HL-60 (cell line): ENCODE data around the gene VPS18.

ENCODE experiments used
- GABPA ChIP-seq: IDR thresholded peaks from 2 replicates; pipeline ENCODE4 v1.6.1; 2012; ENCODE audit warnings: low read depth
- POLR2AphosphoS5 ChIP-seq: IDR thresholded peaks from 2 replicates; pipeline ENCODE4 v1.6.1; 2012; ENCODE audit warnings: low read depth
- SPI1 ChIP-seq: IDR thresholded peaks from 2 replicates; pipeline ENCODE4 v1.6.1; 2012; ENCODE audit warnings: low read depth, mild to moderate bottlenecking, borderline replicate concordance
- TF ChIP-seq, protein P1 (sequence below): IDR thresholded peaks from one replicate; pipeline ENCODE4 v1.5.1; 2011; ENCODE audit warnings: low read length, control low read depth, inconsistent platforms; ENCODE audit not compliant: insufficient read depth
- TF ChIP-seq, protein P2 (sequence below): IDR thresholded peaks from 2 replicates; pipeline ENCODE4 v1.6.1; 2012; ENCODE audit warnings: low read depth; ENCODE audit not compliant: insufficient replicate concordance

DNA sequence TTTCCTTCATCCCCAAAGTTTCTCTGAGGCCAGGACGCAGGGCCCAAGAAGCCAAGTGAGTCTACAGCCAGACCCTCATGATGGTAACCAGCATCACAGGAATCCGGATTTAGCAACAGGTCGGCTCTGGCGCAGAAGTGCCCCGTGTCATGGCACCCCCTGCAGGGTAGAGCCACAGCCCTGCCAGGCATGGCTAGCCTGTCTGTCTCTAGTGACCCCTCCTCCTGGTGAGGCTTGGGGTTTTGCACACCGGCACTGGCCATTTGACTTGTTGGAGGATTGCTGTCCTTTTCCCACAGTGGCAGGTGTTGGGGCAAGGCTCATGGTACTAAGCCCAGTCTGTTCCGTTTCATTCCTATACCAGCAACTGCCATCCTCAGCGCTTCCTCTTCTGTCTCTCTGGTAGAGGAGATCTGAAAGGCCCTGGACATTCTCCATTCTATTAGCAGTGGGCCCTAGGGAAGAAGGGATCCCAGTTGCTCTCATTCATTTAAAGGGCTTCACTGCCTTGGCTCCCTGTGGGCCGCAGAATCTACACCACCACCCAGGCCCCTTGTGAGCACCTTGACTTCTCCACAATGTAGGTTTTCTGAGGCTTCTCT is 49.6 kb downstream of the VPS18 start:
- TF ChIP-seq, protein P1, sequence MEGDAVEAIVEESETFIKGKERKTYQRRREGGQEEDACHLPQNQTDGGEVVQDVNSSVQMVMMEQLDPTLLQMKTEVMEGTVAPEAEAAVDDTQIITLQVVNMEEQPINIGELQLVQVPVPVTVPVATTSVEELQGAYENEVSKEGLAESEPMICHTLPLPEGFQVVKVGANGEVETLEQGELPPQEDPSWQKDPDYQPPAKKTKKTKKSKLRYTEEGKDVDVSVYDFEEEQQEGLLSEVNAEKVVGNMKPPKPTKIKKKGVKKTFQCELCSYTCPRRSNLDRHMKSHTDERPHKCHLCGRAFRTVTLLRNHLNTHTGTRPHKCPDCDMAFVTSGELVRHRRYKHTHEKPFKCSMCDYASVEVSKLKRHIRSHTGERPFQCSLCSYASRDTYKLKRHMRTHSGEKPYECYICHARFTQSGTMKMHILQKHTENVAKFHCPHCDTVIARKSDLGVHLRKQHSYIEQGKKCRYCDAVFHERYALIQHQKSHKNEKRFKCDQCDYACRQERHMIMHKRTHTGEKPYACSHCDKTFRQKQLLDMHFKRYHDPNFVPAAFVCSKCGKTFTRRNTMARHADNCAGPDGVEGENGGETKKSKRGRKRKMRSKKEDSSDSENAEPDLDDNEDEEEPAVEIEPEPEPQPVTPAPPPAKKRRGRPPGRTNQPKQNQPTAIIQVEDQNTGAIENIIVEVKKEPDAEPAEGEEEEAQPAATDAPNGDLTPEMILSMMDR: no peak
- TF ChIP-seq GABPA (no peak), POLR2AphosphoS5 (no peak), SPI1 (peak; percentile 68; the same call in 1 of the 2 replicates)
- TF ChIP-seq, protein P2, sequence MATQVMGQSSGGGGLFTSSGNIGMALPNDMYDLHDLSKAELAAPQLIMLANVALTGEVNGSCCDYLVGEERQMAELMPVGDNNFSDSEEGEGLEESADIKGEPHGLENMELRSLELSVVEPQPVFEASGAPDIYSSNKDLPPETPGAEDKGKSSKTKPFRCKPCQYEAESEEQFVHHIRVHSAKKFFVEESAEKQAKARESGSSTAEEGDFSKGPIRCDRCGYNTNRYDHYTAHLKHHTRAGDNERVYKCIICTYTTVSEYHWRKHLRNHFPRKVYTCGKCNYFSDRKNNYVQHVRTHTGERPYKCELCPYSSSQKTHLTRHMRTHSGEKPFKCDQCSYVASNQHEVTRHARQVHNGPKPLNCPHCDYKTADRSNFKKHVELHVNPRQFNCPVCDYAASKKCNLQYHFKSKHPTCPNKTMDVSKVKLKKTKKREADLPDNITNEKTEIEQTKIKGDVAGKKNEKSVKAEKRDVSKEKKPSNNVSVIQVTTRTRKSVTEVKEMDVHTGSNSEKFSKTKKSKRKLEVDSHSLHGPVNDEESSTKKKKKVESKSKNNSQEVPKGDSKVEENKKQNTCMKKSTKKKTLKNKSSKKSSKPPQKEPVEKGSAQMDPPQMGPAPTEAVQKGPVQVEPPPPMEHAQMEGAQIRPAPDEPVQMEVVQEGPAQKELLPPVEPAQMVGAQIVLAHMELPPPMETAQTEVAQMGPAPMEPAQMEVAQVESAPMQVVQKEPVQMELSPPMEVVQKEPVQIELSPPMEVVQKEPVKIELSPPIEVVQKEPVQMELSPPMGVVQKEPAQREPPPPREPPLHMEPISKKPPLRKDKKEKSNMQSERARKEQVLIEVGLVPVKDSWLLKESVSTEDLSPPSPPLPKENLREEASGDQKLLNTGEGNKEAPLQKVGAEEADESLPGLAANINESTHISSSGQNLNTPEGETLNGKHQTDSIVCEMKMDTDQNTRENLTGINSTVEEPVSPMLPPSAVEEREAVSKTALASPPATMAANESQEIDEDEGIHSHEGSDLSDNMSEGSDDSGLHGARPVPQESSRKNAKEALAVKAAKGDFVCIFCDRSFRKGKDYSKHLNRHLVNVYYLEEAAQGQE: no peak
